22Rv1 (cell line): ENCODE results near the gene EXD2.

Experiments
- ZFX ChIP-seq: fragments of 450-650 bp; IDR thresholded peaks from 2 replicates; pipeline ENCODE4 v1.6.1; 2017; ENCODE audit warnings: antibody characterized with exemption, borderline replicate concordance
- TF ChIP-seq, protein P1 (sequence below): fragments of 450-650 bp; IDR thresholded peaks from 2 replicates; pipeline ENCODE4 v1.5.1; 2017; ENCODE audit warnings: mild to moderate bottlenecking

DNA sequence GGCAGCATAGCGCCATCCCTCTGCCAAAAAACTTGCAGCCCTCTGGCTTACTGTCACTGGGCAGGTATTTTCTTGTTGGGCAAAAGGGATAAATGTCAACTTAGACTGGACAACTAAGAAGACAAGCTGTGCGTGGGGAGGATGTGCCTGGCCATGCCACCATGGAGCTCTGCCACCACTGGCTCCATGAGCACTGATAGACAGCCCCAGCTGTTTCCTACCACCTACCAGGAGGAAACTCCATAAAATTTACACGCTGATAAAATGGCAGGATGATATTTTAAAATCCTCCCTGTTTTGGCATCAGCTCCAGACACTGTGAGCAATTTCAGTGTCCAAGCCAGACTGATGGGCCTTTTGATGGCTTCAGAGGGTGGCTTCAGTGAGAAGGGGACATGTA lies 61.6 kb downstream of the EXD2 start:
- TF ChIP-seq, protein P1, sequence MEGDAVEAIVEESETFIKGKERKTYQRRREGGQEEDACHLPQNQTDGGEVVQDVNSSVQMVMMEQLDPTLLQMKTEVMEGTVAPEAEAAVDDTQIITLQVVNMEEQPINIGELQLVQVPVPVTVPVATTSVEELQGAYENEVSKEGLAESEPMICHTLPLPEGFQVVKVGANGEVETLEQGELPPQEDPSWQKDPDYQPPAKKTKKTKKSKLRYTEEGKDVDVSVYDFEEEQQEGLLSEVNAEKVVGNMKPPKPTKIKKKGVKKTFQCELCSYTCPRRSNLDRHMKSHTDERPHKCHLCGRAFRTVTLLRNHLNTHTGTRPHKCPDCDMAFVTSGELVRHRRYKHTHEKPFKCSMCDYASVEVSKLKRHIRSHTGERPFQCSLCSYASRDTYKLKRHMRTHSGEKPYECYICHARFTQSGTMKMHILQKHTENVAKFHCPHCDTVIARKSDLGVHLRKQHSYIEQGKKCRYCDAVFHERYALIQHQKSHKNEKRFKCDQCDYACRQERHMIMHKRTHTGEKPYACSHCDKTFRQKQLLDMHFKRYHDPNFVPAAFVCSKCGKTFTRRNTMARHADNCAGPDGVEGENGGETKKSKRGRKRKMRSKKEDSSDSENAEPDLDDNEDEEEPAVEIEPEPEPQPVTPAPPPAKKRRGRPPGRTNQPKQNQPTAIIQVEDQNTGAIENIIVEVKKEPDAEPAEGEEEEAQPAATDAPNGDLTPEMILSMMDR: no peak
- TF ChIP-seq ZFX: no peak
